Activated T-helper 1 cell treated with Interleukin-2 at 50 U/mL for 16 hours (primary cell): ENCODE measurements around the gene SPARC.

Source experiments
- DNase-seq: peaks from one replicate; pipeline ENCODE4 v3.0.0-alpha.2; 2020; ENCODE audit warnings: low read depth

SPARC gene

DNA sequence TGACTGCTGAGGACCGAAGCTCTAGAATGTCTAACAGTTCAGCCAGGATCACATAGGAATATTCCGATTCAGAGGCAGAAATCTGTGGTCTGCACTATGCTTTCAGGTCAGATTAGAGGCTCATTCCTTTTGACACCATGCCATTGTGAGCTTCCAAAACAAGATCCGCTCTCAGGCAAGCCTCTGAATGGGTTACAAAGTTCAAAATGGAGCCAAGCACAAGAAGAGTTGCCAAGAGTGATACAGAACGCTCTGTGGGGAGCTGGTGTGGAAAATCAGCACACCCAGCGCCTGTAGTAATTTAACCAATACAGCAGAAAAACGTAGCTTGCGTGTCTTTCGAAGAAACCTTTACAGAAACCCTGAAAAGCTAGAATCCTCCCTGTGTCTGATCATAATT is 62.2 kb downstream of the SPARC start:
- DNase-seq: no peak

DNA sequence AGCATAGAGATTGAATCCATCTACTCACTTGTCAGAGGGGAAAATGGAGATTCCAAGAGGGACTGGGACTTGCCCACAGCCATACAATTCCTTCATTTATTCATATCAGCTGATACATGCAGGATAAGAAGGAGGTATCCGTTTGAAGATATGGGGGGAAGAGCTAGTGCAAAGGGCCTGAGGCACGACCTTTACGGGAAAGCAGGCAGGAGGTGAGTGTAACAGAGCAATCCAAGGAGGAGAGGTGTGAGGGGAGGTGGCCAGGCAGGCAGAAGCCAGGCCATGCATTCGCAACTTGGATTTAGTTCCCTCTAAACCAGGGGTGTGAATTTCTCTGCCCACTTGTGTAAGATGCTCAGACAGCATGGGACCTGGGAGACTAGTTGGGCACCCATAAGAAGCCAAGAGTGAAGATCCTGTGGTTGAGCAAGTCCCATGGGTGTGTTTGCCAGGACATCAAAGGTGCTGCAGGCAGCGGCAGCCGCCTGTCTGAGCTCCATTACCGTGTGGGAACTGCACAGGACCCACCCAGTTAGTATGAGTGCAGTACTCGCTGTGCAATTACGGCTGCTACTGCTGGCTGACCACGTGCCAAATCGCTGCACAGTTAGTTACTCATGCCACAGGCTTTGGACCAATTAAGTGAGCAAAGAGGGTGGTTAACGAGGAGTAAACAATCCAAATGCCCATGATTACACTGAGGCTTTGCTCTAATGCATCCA is 64.2 kb downstream of the SPARC start:
- DNase-seq: no peak

- no peak for DNase-seq
Observed at GRCh38 chr5:151620461-151620840, 66.3 kb downstream of the SPARC start.

DNA sequence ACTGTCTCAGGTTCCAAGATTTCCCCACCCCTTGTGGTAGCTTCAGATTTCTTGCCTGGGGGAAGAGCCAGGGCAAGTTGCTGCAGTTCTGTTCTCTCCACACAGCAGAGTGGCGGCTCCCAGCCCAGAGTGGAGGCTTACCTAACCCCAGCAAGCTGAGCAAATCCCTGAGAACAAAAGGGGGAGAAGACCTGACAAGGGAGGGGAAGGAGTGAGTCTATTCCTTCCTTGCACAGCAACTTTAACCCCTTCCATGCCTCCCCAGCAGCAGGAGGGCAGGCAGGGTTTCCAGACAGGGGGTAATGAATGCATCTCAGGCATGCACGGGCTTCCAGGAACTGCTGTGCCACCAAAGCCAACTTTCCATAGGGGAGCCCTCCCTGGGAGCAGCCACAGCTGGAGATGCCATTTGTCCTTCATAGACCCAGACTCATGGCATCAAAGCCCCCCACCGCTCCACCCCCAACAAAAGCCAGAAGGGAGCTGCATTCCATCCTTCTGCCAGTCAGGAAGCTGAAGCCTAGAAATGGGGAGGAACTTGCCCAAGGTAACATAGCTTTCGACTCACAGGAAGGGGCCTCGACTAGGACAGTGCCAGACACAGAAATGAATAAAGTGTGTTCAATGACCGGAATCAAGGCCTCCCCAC is 66.8 kb downstream of the SPARC start:
- DNase-seq: no peak

DNA sequence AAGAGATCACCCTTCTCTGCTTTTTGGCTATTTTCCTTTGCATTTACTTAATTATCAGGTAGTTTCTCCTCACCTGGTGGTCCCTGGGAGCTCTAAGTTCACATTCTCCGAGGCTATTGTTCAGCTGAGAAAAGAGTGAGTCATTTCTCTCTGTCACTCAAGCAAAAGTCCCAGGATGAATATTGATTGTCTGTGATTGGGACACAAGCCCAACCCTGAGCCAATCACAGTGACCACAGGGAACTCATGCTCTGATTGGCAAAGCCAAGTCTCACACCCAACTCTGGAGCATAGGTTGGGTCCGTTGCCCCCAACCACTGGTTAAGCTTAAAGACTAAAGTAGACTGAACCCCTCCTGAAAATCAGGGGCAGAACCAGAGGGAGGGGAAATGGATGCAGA is 67.8 kb downstream of the SPARC start:
- DNase-seq: no peak

DNA sequence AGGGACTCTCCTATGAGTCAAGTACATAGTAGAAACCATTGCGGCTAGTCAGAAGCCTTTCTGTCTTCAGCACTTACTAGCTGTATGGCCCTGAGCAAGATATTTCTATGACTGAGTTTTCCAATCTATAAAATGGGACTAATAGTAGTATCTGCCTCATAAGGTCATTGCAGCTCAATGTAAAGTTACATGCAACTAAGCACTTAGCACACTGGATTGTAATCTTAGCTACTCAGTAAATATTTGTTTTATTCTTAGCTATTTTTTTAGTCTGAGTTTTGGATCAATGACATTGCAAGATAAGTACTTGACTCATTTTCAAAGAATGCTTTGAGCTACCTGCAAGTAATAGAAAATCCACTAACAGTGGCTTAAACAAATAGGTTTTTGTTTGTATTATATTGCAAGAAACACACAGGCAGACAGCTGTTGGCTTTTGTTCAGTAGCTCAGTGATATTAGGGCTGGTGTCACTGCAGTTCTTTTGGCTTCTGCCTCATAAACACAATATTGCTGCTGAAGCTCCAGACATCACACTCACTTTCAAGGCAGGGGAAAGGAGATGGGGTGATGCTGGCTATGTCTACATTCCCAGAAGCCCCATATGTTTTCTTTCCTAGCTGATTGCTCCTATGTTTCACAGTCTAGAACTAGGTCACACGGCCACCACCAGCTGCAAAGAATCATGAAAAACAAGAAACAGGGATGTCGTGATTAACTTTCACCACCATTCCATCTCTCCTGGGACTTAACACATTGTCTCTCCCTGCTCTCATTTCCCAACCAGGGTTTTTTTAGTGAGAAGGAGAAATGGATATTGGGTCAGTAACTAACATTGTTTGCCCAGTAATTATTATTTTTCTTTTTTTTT is 68.6 kb downstream of the SPARC start:
- no peak for DNase-seq

DNA sequence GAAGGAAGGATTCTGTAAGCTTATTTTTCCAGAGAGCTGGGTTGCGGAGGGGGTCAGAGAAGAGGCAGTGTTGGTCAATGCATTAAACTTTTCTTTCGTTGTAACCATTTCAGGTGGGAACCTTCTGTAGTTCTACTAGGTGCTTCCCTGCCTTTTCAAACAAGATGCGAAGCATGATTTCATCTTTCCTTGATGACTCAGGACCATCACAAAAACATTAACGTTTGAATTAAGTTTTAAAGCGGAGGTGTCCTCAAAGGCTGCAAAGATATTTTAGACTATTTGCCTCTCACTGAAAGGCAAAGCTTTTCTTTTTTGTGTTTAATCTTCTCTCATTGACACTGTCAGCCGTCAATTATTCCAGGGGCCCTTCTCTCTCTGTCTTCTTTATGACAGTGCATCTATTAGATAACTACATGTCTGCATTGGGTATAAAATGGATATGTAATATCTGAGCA is 69.3 kb downstream of the SPARC start:
- no peak for DNase-seq

GRCh38 chr5:151615431-151615830 is 71.3 kb downstream of the SPARC start:
- DNase-seq: no peak

GRCh38 chr5:151614565-151614964 is 72.2 kb downstream of the SPARC start:
- DNase-seq: no peak

GRCh38 chr5:151612689-151613427 is 73.9 kb downstream of the SPARC start:
- DNase-seq: no peak

GRCh38 chr5:151611127-151611775 is 75.5 kb downstream of the SPARC start:
- no peak for DNase-seq
